PFSK-1 (cell line): ENCODE results near the gene IL18R1.

Experiments used
- POLR2AphosphoS5 ChIP-seq: IDR thresholded peaks from 2 replicates; pipeline ENCODE4 v1.6.1; 2012; ENCODE audit warnings: low read depth, mild to moderate bottlenecking, control low read depth, low read length, moderate library complexity
- TAF1 ChIP-seq: IDR thresholded peaks from 2 replicates; pipeline ENCODE4 v1.6.1; 2012; ENCODE audit warnings: low read length, control low read depth, borderline replicate concordance; ENCODE audit not compliant: insufficient read depth

DNA sequence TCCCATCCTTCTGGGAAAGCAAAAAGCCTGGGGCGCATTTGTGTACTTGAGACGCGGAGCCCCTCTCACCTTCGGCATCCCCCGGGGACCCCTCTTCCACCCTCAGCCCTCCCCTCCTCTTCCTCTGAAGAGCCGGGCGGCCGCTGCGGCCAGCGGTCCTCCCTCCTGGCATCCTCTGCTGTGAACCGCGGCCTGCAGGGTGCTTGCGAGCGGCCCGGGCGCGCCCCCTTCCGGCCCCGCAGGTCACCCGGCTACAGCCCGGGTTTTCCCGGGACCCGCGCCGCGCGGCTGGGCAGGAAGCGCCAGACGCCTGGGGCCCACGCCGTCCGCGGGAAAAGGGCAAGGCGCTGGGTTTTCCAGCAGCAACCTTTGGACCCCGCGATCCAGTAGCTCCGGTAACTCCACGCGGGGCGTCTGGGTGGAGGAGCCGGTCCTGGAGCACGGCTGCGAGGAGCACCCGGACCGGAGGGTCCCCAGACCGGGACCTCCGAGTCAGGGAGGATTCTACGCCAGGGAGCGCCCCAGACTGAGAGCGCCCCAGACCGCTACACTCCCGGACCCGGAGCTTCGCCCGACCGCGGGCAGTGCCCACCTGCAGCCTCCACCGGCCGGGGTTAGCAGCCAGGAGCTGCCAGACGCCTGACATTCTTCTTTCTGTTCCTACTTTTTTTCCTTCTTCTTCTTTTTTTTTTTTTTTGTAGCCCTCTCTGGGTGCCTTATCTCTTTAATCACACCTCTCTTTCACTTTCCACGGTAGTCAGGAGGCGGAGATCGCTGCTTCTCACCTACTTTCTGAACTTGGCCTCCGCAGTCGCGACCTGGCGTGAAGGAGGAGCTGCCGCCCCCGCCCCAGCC, at the start of gene IL18R1:
- TF ChIP-seq POLR2AphosphoS5 = no peak
- no peak for TF ChIP-seq TAF1
